ENCODE data around the gene TESK1.
"Not testable (repeated sequence)": the region's sequence is repeated elsewhere in the genome, so short reads cannot be mapped to it uniquely, and the experiment has no call there.

Gene TESK1

GRCh38 chr9:35629597-35629996, 24.5 kb downstream of the TESK1 start:
- H3K9me3 ChIP-seq (ENCODE audit: control insufficient read depth, low read length): no peaks in the 10 kb centered on the region
- H3K4me3 ChIP-seq (ENCODE audit: insufficient read depth, low read depth, low read length): no peak overlapping the region

GRCh38 chr9:35635730-35636129, 30.7 kb downstream of the TESK1 start:
- H3K27me3 ChIP-seq (ENCODE audit: control insufficient read depth, insufficient read depth, low read length, poor library complexity, severe bottlenecking): no peaks in the 10 kb centered on the region
- no peak overlapping the region for H3K4me3 ChIP-seq (ENCODE audit: insufficient read depth, low read depth, low read length)
- no peaks in the 10 kb centered on the region for H3K4me1 ChIP-seq (ENCODE audit: control insufficient read depth, insufficient read depth, low read length)
- no peak overlapping the region for H3K27ac ChIP-seq (ENCODE audit: insufficient read depth, low read depth, low read length, poor library complexity, severe bottlenecking)
- H3K9me3 ChIP-seq (ENCODE audit: control insufficient read depth, low read length): no peaks in the 10 kb centered on the region
- no peaks in the 10 kb centered on the region for H3K36me3 ChIP-seq (ENCODE audit: control insufficient read depth, insufficient read depth, low read length)

More at GRCh38 chr9:35629597-35629996, 24.5 kb downstream of the TESK1 start:
- WGBS, 2 experiments: 91 to 93% methylated on average over 5 of the region's 5 CpGs
- no peaks in the 10 kb centered on the region for H3K4me1 ChIP-seq (ENCODE audit: control insufficient read depth, insufficient read depth, low read length)
- no peak overlapping the region for H3K27ac ChIP-seq (ENCODE audit: insufficient read depth, low read depth, low read length, poor library complexity, severe bottlenecking)
- no peaks in the 10 kb centered on the region for H3K27me3 ChIP-seq (ENCODE audit: control insufficient read depth, insufficient read depth, low read length, poor library complexity, severe bottlenecking)
- H3K36me3 ChIP-seq (ENCODE audit: control insufficient read depth, insufficient read depth, low read length): no peaks in the 10 kb centered on the region

GRCh38 chr9:35636135-35636876, 31.2 kb downstream of the TESK1 start:
- Histone ChIP-seq H3K9me3 (ENCODE audit: control insufficient read depth, low read length) (no peaks in the 10 kb centered on the region), H3K27me3 (ENCODE audit: control insufficient read depth, insufficient read depth, low read length, poor library complexity, severe bottlenecking) (no peaks in the 10 kb centered on the region), H3K4me1 (ENCODE audit: control insufficient read depth, insufficient read depth, low read length) (no peaks in the 10 kb centered on the region), H3K4me3 (ENCODE audit: insufficient read depth, low read depth, low read length) (no peak overlapping the region), H3K27ac (ENCODE audit: insufficient read depth, low read depth, low read length, poor library complexity, severe bottlenecking) (no peak overlapping the region), H3K36me3 (ENCODE audit: control insufficient read depth, insufficient read depth, low read length) (no peaks in the 10 kb centered on the region)
- WGBS, 2 experiments: 93 to 94% methylated on average over 7 to 9 of the region's 9 CpGs

- H3K4me3 ChIP-seq (ENCODE audit: insufficient read depth, low read depth, low read length); H3K4me1 ChIP-seq (ENCODE audit: control insufficient read depth, insufficient read depth, low read length); H3K9me3 ChIP-seq (ENCODE audit: control insufficient read depth, low read length); H3K27me3 ChIP-seq (ENCODE audit: control insufficient read depth, insufficient read depth, low read length, poor library complexity, severe bottlenecking); H3K27ac ChIP-seq (ENCODE audit: insufficient read depth, low read depth, low read length, poor library complexity, severe bottlenecking); H3K36me3 ChIP-seq (ENCODE audit: control insufficient read depth, insufficient read depth, low read length): not testable (repeated sequence)
- 94% methylated on average over 6 of the region's 6 CpGs for WGBS, 2 experiments
Measured at GRCh38 chr9:35636877-35637246, 31.8 kb downstream of the TESK1 start.

- H3K36me3 ChIP-seq (ENCODE audit: control insufficient read depth, insufficient read depth, low read length); H3K4me3 ChIP-seq (ENCODE audit: insufficient read depth, low read depth, low read length); H3K27me3 ChIP-seq (ENCODE audit: control insufficient read depth, insufficient read depth, low read length, poor library complexity, severe bottlenecking); H3K4me1 ChIP-seq (ENCODE audit: control insufficient read depth, insufficient read depth, low read length); H3K9me3 ChIP-seq (ENCODE audit: control insufficient read depth, low read length); H3K27ac ChIP-seq (ENCODE audit: insufficient read depth, low read depth, low read length, poor library complexity, severe bottlenecking): not testable (repeated sequence)
- 93 to 94% methylated on average over 9 of the region's 9 CpGs for WGBS, 2 experiments
Measured at GRCh38 chr9:35637427-35637955, 32.4 kb downstream of the TESK1 start.

- not testable (repeated sequence) for H3K27me3 ChIP-seq (ENCODE audit: control insufficient read depth, insufficient read depth, low read length, poor library complexity, severe bottlenecking); H3K4me1 ChIP-seq (ENCODE audit: control insufficient read depth, insufficient read depth, low read length); H3K9me3 ChIP-seq (ENCODE audit: control insufficient read depth, low read length); H3K36me3 ChIP-seq (ENCODE audit: control insufficient read depth, insufficient read depth, low read length); H3K27ac ChIP-seq (ENCODE audit: insufficient read depth, low read depth, low read length, poor library complexity, severe bottlenecking); H3K4me3 ChIP-seq (ENCODE audit: insufficient read depth, low read depth, low read length)
- WGBS, 2 experiments: 79 to 81% methylated on average over 5 to 7 of the region's 8 CpGs
Measured at GRCh38 chr9:35638751-35639150, 33.7 kb downstream of the TESK1 start.

- H3K36me3 ChIP-seq (ENCODE audit: control insufficient read depth, insufficient read depth, low read length); H3K27me3 ChIP-seq (ENCODE audit: control insufficient read depth, insufficient read depth, low read length, poor library complexity, severe bottlenecking); H3K4me1 ChIP-seq (ENCODE audit: control insufficient read depth, insufficient read depth, low read length); H3K9me3 ChIP-seq (ENCODE audit: control insufficient read depth, low read length); H3K4me3 ChIP-seq (ENCODE audit: insufficient read depth, low read depth, low read length); H3K27ac ChIP-seq (ENCODE audit: insufficient read depth, low read depth, low read length, poor library complexity, severe bottlenecking): not testable (repeated sequence)
- 100% methylated on average over 1 of the region's 1 CpG for WGBS, 2 experiments
Measured at GRCh38 chr9:35639225-35639624, 34.2 kb downstream of the TESK1 start.

GRCh38 chr9:35639631-35640030, 34.6 kb downstream of the TESK1 start:
- Histone ChIP-seq H3K27me3 (ENCODE audit: control insufficient read depth, insufficient read depth, low read length, poor library complexity, severe bottlenecking) (no peaks in the 10 kb centered on the region), H3K36me3 (ENCODE audit: control insufficient read depth, insufficient read depth, low read length) (no peaks in the 10 kb centered on the region), H3K4me3 (ENCODE audit: insufficient read depth, low read depth, low read length) (no peak overlapping the region), H3K27ac (ENCODE audit: insufficient read depth, low read depth, low read length, poor library complexity, severe bottlenecking) (no peak overlapping the region), H3K9me3 (ENCODE audit: control insufficient read depth, low read length) (no peaks in the 10 kb centered on the region), H3K4me1 (ENCODE audit: control insufficient read depth, insufficient read depth, low read length) (no peaks in the 10 kb centered on the region)
- 60% methylated on average over 1 of the region's 1 CpG; no CpG with 5 or more reads in 1 of the 2 experiments for WGBS, 2 experiments

- H3K27ac ChIP-seq (ENCODE audit: insufficient read depth, low read depth, low read length, poor library complexity, severe bottlenecking); H3K4me3 ChIP-seq (ENCODE audit: insufficient read depth, low read depth, low read length); H3K4me1 ChIP-seq (ENCODE audit: control insufficient read depth, insufficient read depth, low read length); H3K9me3 ChIP-seq (ENCODE audit: control insufficient read depth, low read length); H3K36me3 ChIP-seq (ENCODE audit: control insufficient read depth, insufficient read depth, low read length); H3K27me3 ChIP-seq (ENCODE audit: control insufficient read depth, insufficient read depth, low read length, poor library complexity, severe bottlenecking): not testable (repeated sequence)
- 94% methylated on average over 15 of the region's 15 CpGs for WGBS, 2 experiments
Measured at GRCh38 chr9:35640431-35640830, 35.4 kb downstream of the TESK1 start.

- H3K27ac ChIP-seq (ENCODE audit: insufficient read depth, low read depth, low read length, poor library complexity, severe bottlenecking); H3K9me3 ChIP-seq (ENCODE audit: control insufficient read depth, low read length); H3K27me3 ChIP-seq (ENCODE audit: control insufficient read depth, insufficient read depth, low read length, poor library complexity, severe bottlenecking); H3K36me3 ChIP-seq (ENCODE audit: control insufficient read depth, insufficient read depth, low read length); H3K4me3 ChIP-seq (ENCODE audit: insufficient read depth, low read depth, low read length); H3K4me1 ChIP-seq (ENCODE audit: control insufficient read depth, insufficient read depth, low read length): not testable (repeated sequence)
- WGBS, 2 experiments: 91 to 94% methylated on average over 3 of the region's 3 CpGs
Measured at GRCh38 chr9:35641478-35641877, 36.4 kb downstream of the TESK1 start.

- Histone ChIP-seq H3K36me3 (ENCODE audit: control insufficient read depth, insufficient read depth, low read length) (no peaks in the 10 kb centered on the region), H3K4me3 (ENCODE audit: insufficient read depth, low read depth, low read length) (no peak overlapping the region), H3K4me1 (ENCODE audit: control insufficient read depth, insufficient read depth, low read length) (peaks cover 7% of the 10 kb centered on the region), H3K9me3 (ENCODE audit: control insufficient read depth, low read length) (no peaks in the 10 kb centered on the region), H3K27me3 (ENCODE audit: control insufficient read depth, insufficient read depth, low read length, poor library complexity, severe bottlenecking) (peaks cover 12% of the 10 kb centered on the region), H3K27ac (ENCODE audit: insufficient read depth, low read depth, low read length, poor library complexity, severe bottlenecking) (no peak overlapping the region)
- WGBS, 2 experiments: 94 to 98% methylated on average over 12 of the region's 12 CpGs
Measured at GRCh38 chr9:35643046-35643445, 38.0 kb downstream of the TESK1 start.

All from ectodermal cell (in vitro differentiated cells).